Measurements from ENCODE around the gene CDC7. TPM values are rescaled to one million over a fixed set of nuclear protein-coding genes. Genes with fewer than 3 reads are reported as not detected.

The CDC7 gene
- total RNA-seq, 4 donors from 2014 or later = 0.71 to 2.8 (median 1.1) TPM

DNA sequence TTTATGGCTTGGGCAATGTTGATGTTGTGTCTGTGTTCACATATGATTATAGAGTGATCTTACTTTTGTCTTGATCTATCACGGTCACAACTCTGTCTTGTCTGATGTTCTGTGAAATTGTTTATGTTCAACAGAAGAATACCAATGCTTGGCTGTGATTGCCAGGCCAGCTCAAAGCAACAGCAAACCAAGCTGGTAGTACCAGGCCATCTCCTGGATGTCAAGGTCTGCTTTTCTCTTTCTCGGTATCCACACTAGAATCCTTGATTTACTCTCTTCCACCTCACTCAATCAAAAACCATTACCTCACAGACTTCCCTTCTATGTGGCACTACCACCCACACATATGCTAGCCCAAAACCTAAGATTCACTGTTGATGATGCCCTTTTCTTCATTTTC is 1.3 kb upstream of the CDC7 start:
- no peaks in the 10 kb centered on the region for H3K36me3 ChIP-seq
- H3K4me3 ChIP-seq = no peak overlapping the region
- peaks cover 17 to 19% (median 17%) of the 10 kb centered on the region in 4 donors for H3K4me1 ChIP-seq
- TF ChIP-seq CTCF (IDR thresholded peaks at IDR 0.05) = no peak
- no peak for TF ChIP-seq POLR2AphosphoS5 (IDR thresholded peaks at IDR 0.05)
- no peak for TF ChIP-seq EP300 (IDR thresholded peaks at IDR 0.05)
- TF ChIP-seq POLR2A (IDR thresholded peaks at IDR 0.05; ENCODE audit: low read depth) = no peak
- no peaks in the 10 kb centered on the region for H3K9me3 ChIP-seq
- intact Hi-C loops (cut with DNase I) = loop anchor here (5.0 kb wide), 1 partner anchor 97 kb away; the partner anchor contains the start of gene HFM1
- no peaks in the 10 kb centered on the region for H3K27me3 ChIP-seq
- no peak overlapping the region for H3K27ac ChIP-seq (replicated peaks in 1 of 4)
- 95% methylated on average over 2 of the region's 2 CpGs for WGBS
- no peak for DNase-seq (ENCODE audit: extremely low spot score)

GRCh38 chr1:91499904-91500755 is 521 bp upstream of the CDC7 start:
- intact Hi-C loops (cut with DNase I) = loop anchor here (5.0 to 10.0 kb wide), 3 partner anchors 98 to 795 kb away; partner anchors contain the start of genes GLMN, HFM1 and RPAP2
- TF ChIP-seq POLR2A (IDR thresholded peaks at IDR 0.05; ENCODE audit: low read depth) (no peak), POLR2AphosphoS5 (IDR thresholded peaks at IDR 0.05) (peak in 1 of 2 donors; percentile 69), CTCF (IDR thresholded peaks at IDR 0.05) (no peak), EP300 (IDR thresholded peaks at IDR 0.05) (peak; percentile 78)

DNA sequence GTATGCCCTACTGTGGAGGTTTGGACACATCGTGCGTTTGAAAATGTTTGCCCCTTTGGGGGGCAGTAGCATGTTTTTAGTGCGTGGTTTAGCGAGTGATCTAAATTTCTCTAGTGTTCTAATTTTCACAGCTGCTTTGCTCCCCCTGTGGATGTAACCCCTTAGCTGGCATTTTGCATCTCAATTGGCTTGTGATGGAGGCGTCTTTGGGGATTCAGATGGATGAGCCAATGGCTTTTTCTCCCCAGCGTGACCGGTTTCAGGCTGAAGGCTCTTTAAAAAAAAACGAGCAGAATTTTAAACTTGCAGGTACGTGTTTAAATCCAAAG is 836 bp downstream of the CDC7 start:
- Histone ChIP-seq H3K27ac (replicated peaks in 1 of 4) (peak overlapping the region; percentile 76 to 93 (median 89)), H3K27me3 (no peaks in the 10 kb centered on the region), H3K36me3 (no peaks in the 10 kb centered on the region), H3K4me3 (peak overlapping the region; percentile 66 to 91 (median 72)), H3K9me3 (no peaks in the 10 kb centered on the region), H3K4me1 (peaks cover 17 to 19% (median 17%) of the 10 kb centered on the region in 4 donors)
- TF ChIP-seq POLR2A (IDR thresholded peaks at IDR 0.05; ENCODE audit: low read depth) (no peak), EP300 (IDR thresholded peaks at IDR 0.05) (no peak), POLR2AphosphoS5 (IDR thresholded peaks at IDR 0.05) (no peak), CTCF (IDR thresholded peaks at IDR 0.05) (no peak)
- WGBS = 0% methylated on average over 9 of the region's 9 CpGs
- no peak for DNase-seq (ENCODE audit: extremely low spot score)
- intact Hi-C loops (cut with DNase I) = loop anchor here (5.0 to 10.0 kb wide), 2 partner anchors 219 to 793 kb away; partner anchors contain the start of genes GLMN and RPAP2

More at GRCh38 chr1:91499904-91500755, 521 bp upstream of the CDC7 start:
- Histone ChIP-seq H3K4me3 (peak overlapping the region; percentile 66 to 91 (median 72)), H3K27ac (replicated peaks in 1 of 4) (peak overlapping the region; percentile 76 to 93 (median 89)), H3K27me3 (no peaks in the 10 kb centered on the region), H3K9me3 (no peaks in the 10 kb centered on the region), H3K4me1 (peaks cover 17 to 19% (median 17%) of the 10 kb centered on the region in 4 donors), H3K36me3 (no peaks in the 10 kb centered on the region)
- DNase-seq (ENCODE audit: extremely low spot score) = no peak
- 17% methylated on average over 14 of the region's 14 CpGs for WGBS

DNA sequence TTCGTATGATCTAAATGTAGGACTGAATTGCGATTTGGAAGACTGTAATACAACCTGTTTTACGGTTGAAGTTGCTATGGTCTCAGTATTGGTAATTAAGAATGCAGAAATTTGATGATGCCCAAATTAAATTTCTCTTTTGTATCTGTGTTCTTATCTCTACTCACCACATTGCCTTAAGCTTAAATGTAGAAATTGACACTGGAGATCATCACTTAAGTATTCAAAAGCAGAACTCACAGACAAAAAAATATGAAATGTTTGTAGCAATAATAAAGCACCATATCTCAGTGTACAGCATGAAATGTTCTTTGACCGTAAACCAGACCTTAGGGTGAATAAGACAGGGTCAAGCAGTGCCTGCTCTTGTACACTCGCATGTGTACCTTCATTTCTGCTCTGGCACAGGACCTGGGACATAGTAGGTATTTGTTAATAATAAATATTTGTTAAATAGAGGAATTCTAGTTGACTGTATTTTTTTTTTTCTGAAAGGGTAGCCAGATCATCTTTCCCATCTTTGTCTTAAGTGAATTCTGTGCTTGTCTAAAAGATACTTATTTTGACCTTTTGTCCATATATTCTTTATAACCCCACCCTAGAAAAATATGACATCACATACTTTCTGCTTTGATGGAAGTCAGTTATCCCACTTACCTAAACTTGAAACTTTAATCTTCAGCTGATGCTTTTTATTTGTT is 1.5 kb downstream of the CDC7 start:
- Histone ChIP-seq H3K27me3 (no peaks in the 10 kb centered on the region), H3K9me3 (no peaks in the 10 kb centered on the region), H3K4me1 (peaks cover 17 to 19% (median 17%) of the 10 kb centered on the region in 4 donors), H3K4me3 (peak overlapping the region; percentile 66 to 91 (median 72)), H3K27ac (replicated peaks in 1 of 4) (peak overlapping the region; percentile 76 to 93 (median 89)), H3K36me3 (no peaks in the 10 kb centered on the region)
- WGBS = 21% methylated on average over 5 of the region's 5 CpGs
- TF ChIP-seq POLR2AphosphoS5 (IDR thresholded peaks at IDR 0.05) = no peak
- TF ChIP-seq POLR2A (IDR thresholded peaks at IDR 0.05; ENCODE audit: low read depth) = no peak
- no peak for DNase-seq (ENCODE audit: extremely low spot score)
- intact Hi-C loops (cut with DNase I) = loop anchor here (5.0 to 10.0 kb wide), 2 partner anchors 220 to 793 kb away; partner anchors contain the start of genes GLMN and RPAP2

All from esophagus muscularis mucosa (tissue), 4 donors.